K562 (cell line): ENCODE results near the gene KRTAP4-8. TPM values are rescaled to one million over a fixed set of nuclear protein-coding genes. Genes with fewer than 3 reads are reported as not detected.
"Not testable (repeated sequence)": the region's sequence is repeated elsewhere in the genome, so short reads cannot be mapped to it uniquely, and the experiment has no call there.

Experiments used
- ATAC-seq: fragments of 200-7000 bp; cut with Tn5 transposase; 3 replicates; pipeline ENCODE4 v1.9.1; 2020; ENCODE audit warnings: moderate library complexity
- BruUV-seq: library from RNA; stranded (reverse); fragments of 400-500 nt; replicated peaks from 2 replicates; lab custom pipeline; 2021; lab: Mats Ljungman, UMichigan
- CTCF ChIA-PET: fragments of 300-600 bp; formaldehyde crosslinking; extraction: SDS; loops from one replicate; lab custom pipeline; 2021; ENCODE audit warnings: low intra/inter-chr PET ratio; lab: Yijun Ruan, JAX
- POLR2A ChIA-PET: fragments of 300-600, 350-650 bp; sonication (Branson Sonifier 250); formaldehyde crosslinking; extraction: SDS; loops from one replicate; lab custom pipeline; 2021; ENCODE audit warnings: antibody characterized with exemption, inconsistent platforms; lab: Yijun Ruan, JAX
- DNase-seq, 4 experiments: peaks; one replicate each; pipeline versions ENCODE4 v3.0.0 to v3.0.0-alpha.2; 2011 to 2018; ENCODE audit warnings: low spot score in 3 of 4, mixed read lengths in 3 of 4; ENCODE audit errors: extremely low read depth in 1 of 4
- FAIRE-seq: peaks from 2 replicates; lab custom pipeline; 2011; peaks lifted over from hg19 to GRCh38; lab: Jason Lieb, UNC
- H2AFZ ChIP-seq: 2 replicates; pipeline ENCODE4 v1.6.0; 2011; ENCODE audit warnings: low read depth, low read length, control low read depth, inconsistent platforms
- H3K27ac ChIP-seq: fragments of 200-600 bp; 3 replicates; pipeline ENCODE4 v1.8.0; 2011; ENCODE audit warnings: low read depth, mild to moderate bottlenecking, control low read depth, inconsistent platforms, low read length, moderate library complexity, mixed read lengths; ENCODE audit errors: extremely low read depth
- H3K27me3 ChIP-seq, 2 experiments: fragments of 300-600 bp in 1 of 2; 2 replicates in 1 of 2; 3 replicates in 1 of 2; pipeline versions ENCODE4 v1.6.0 to v1.8.0; 2011; ENCODE audit warnings: inconsistent platforms in 2 of 2, low read length in 2 of 2, mild to moderate bottlenecking in 1 of 2, mixed read lengths in 1 of 2, moderate library complexity in 1 of 2; ENCODE audit not compliant: control insufficient read depth in 2 of 2, insufficient read depth in 2 of 2
- H3K36me3 ChIP-seq: fragments of 300-600 bp; 3 replicates; pipeline ENCODE4 v1.8.0; 2011; ENCODE audit warnings: mild to moderate bottlenecking, low read length, inconsistent platforms; ENCODE audit not compliant: control insufficient read depth, insufficient read depth
- H3K4me1 ChIP-seq, 2 experiments: fragments of 200-600 bp in 1 of 2; replicated peaks in 1 of 2; 2 replicates in 1 of 2; 3 replicates in 1 of 2; pipeline versions ENCODE4 v1.5.1 to v1.8.0; 2011; ENCODE audit warnings: inconsistent platforms in 2 of 2, low read length in 2 of 2, mild to moderate bottlenecking in 1 of 2, mixed read lengths in 1 of 2, moderate library complexity in 1 of 2; ENCODE audit not compliant: control insufficient read depth in 2 of 2, insufficient read depth in 2 of 2
- H3K4me2 ChIP-seq: 2 replicates; pipeline ENCODE4 v1.6.1; 2011; ENCODE audit warnings: low read length, control low read depth, inconsistent platforms, mixed read lengths; ENCODE audit not compliant: insufficient read depth
- H3K4me3 ChIP-seq: fragments of 200-600 bp; sonication (generic), shearing (Covaris generic); 2 replicates; pipeline ENCODE4 v1.5.1; 2016; ENCODE audit warnings: control low read depth, inconsistent platforms
- H3K79me2 ChIP-seq: fragments of 200-600 bp; 3 replicates; pipeline ENCODE4 v1.8.0; 2011; ENCODE audit warnings: low read length, inconsistent platforms; ENCODE audit not compliant: control insufficient read depth, insufficient read depth
- H3K9ac ChIP-seq, 2 experiments: 2 replicates each; pipeline versions ENCODE4 v1.6.0 to v1.6.1; 2011; ENCODE audit warnings: low read depth in 2 of 2, low read length in 2 of 2, control low read depth in 1 of 2, inconsistent platforms in 1 of 2, mild to moderate bottlenecking in 1 of 2, mixed read lengths in 1 of 2; ENCODE audit not compliant: insufficient read depth in 1 of 2
- H3K9me1 ChIP-seq: one replicate; pipeline ENCODE4 v1.6.0; 2011; ENCODE audit warnings: inconsistent platforms, mild to moderate bottlenecking, low read length, moderate library complexity; ENCODE audit not compliant: control insufficient read depth, insufficient read depth
- H3K9me3 ChIP-seq: replicated peaks from 2 replicates; pipeline ENCODE4 v1.5.1; 2011; ENCODE audit warnings: low read depth, low read length, inconsistent platforms; ENCODE audit not compliant: control insufficient read depth, insufficient read depth
- H4K20me1 ChIP-seq: replicated peaks from 2 replicates; pipeline ENCODE4 v1.6.1; 2011; ENCODE audit warnings: low read length, inconsistent platforms, mixed read lengths; ENCODE audit not compliant: control insufficient read depth, insufficient read depth
- AFF4 ChIP-seq: sonication (generic); formaldehyde crosslinking; IDR thresholded peaks from 2 replicates; pipeline ENCODE4 v1.8.0; 2023; ENCODE audit warnings: mild to moderate bottlenecking, missing genetic modification reagents
- ARNT ChIP-seq, 2 experiments: fragments of 450-650 bp; IDR thresholded peaks; 2 replicates each; pipeline ENCODE4 v1.6.1; 2016; ENCODE audit warnings: mild to moderate bottlenecking in 1 of 2
- FOXK1 ChIP-seq: sonication (generic); formaldehyde crosslinking; IDR thresholded peaks from 2 replicates; pipeline ENCODE4 v1.8.0; 2022; ENCODE audit warnings: missing genetic modification reagents, mild to moderate bottlenecking, borderline replicate concordance
- SMARCA4 ChIP-seq: fragments of 450-650 bp; IDR thresholded peaks from 2 replicates; pipeline ENCODE4 v1.6.1; 2016
- TAF15 ChIP-seq: fragments of 200-400 bp; formaldehyde crosslinking; IDR thresholded peaks from 2 replicates; pipeline ENCODE4 v1.6.1; 2017; ENCODE audit warnings: mild to moderate bottlenecking, low read depth, low read length, moderate library complexity
- ZNF354B ChIP-seq: fragments of 250-450 bp; sonication (Bioruptor Pico); IDR thresholded peaks from 2 replicates; pipeline ENCODE4 v1.4.0; 2020
- WGBS: fragments of 100-300 bp; shearing (Covaris generic); methylation state at CpG from one replicate; pipeline ENCODE4 v1.1.6; 2016; ENCODE audit warnings: low coverage, mixed read lengths; ENCODE audit not compliant: insufficient coverage; ENCODE audit errors: missing lambda C conversion rate; 5-methylcytosine and 5-hydroxymethylcytosine counted together
- in situ Hi-C: fragments of 300-500 bp; cut with MboI; formaldehyde crosslinking; loops from 4 replicates; pipeline ENCODE4 v1.15.0; 2018; ENCODE audit warnings: inconsistent platforms, mixed read lengths
- intact Hi-C: fragments of 100-400 bp; cut with micrococcal nuclease; formaldehyde crosslinking; loops from 2 replicates; pipeline ENCODE4 v1.14.2; 2022
- polyA plus RNA-seq, 8 experiments: library from polyadenylated mRNA; depleted of rRNA in 4 of 8; stranded (reverse) in 5 of 8; unstranded in 3 of 8; fragments of >200 nt; fragmentation: Nextera tagmentation in 2 of 8; fragmentation: Illumina TruSeq in 1 of 8; extraction: Ambion mirVana in 2 of 8; extraction: Trizol in 1 of 8; gene quantifications; 2 replicates each; pipeline versions ENCODE4 v1.2.1 to v1.2.3, GENCODE V29; 2011 to 2014; ENCODE audit warnings: inconsistent platforms in 1 of 8, missing spikeins in 1 of 8
- total RNA-seq, 7 experiments: library from RNA; depleted of rRNA in 6 of 7; stranded (reverse); fragments of >200 nt in 6 of 7; fragmentation: Illumina TruSeq in 2 of 7; extraction: Trizol in 2 of 7; gene quantifications; 2 replicates each; pipeline versions ENCODE4 v1.2.1 to v1.2.3, GENCODE V29; 2011 to 2021; ENCODE audit warnings: low replicate concordance in 1 of 7

The KRTAP4-8 gene
- total and polyA plus RNA-seq, 9 of the 15 experiments (the other 6 are each of a cell fraction or from before 2014, with no cell fraction given): not detected

GRCh38 chr17:41117846-41118386 lies 20.0 kb upstream of the KRTAP4-8 start, which contains the start of gene KRTAP4-11:
TSS of gene KRTAP4-11 (minus strand) at chr17:41118373. CDS start at chr17:41118315, 58 bp downstream.
- in situ Hi-C loops, H2AFZ ChIP-seq, ATAC-seq, H3K79me2 ChIP-seq, BruUV-seq, H3K4me3 ChIP-seq, H3K36me3 ChIP-seq, H3K4me1 ChIP-seq, H3K9me1 ChIP-seq, FAIRE-seq, H3K27me3 ChIP-seq, H4K20me1 ChIP-seq, intact Hi-C loops, H3K9ac ChIP-seq, DNase-seq, H3K4me2 ChIP-seq, POLR2A ChIA-PET, H3K9me3 ChIP-seq, H3K27ac ChIP-seq: not testable (repeated sequence)
- CTCF ChIA-PET: interaction anchor here (0.7 kb wide), 1 partner anchor 216 kb away, joined by 3 read pairs; no protein-coding TSS in a partner anchor
- WGBS: 0% methylated on average over 10 of the region's 10 CpGs

GRCh38 chr17:41116297-41116696 lies 18.4 kb upstream of the KRTAP4-8 start:
- Histone ChIP-seq H2AFZ (no peak overlapping the region), H3K27me3 (no peaks in the 10 kb centered on the region), H3K9me1 (no peaks in the 10 kb centered on the region), H3K9me3 (no peaks in the 10 kb centered on the region), H3K79me2 (no peaks in the 10 kb centered on the region), H3K4me3 (no peak overlapping the region), H3K4me2 (no peak overlapping the region), H3K27ac (no peak overlapping the region), H3K4me1 (no peaks in the 10 kb centered on the region), H3K36me3 (no peaks in the 10 kb centered on the region), H3K9ac (no peak overlapping the region), H4K20me1 (no peaks in the 10 kb centered on the region)
- BruUV-seq: no TSS peak
- ATAC-seq (no peak), FAIRE-seq (no peak), DNase-seq (no peak)
- POLR2A ChIA-PET: interaction anchor here (0.6 kb wide), 1 partner anchor 11 kb away, joined by 3 read pairs; no protein-coding TSS in a partner anchor
- in situ Hi-C loops: no loop called here
- intact Hi-C loops: no loop called here
- CTCF ChIA-PET: no interaction called here
- TF ChIP-seq SMARCA4 (no peak), FOXK1 (CRISPR knock-in tag) (no peak), AFF4 (CRISPR knock-in tag) (no peak), TAF15 (no peak), ARNT (IDR thresholded peaks at IDR 0.05) (no peak), ZNF354B (CRISPR knock-in tag) (no peak)
- WGBS: 0% methylated on average over 5 of the region's 5 CpGs
